ENCODE results near the gene KIF13A.

DNA sequence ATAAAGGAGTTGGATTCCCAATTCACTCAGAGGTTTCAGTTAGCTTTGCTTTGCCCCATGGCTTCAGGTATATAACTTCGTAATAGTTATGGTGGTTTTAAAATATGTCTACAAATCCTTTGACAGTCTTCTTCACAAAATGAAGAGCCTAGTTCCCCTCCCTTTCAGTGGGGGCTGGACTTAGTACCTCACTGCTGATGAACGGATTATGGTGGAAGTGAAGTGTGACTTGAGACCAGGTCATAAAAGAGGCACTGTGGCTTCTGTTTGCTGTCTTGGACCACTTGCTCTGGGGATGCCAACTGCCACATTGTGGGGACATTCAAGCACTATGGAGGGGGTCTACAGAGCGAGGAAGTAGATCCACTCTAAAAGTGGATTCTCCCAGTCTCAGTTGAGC lies 233.2 kb downstream of the KIF13A start:
- TF ChIP-seq POLR2AphosphoS5 (IDR thresholded peaks at IDR 0.05; ENCODE audit: borderline replicate concordance, low read depth, low read length) (no peak), EZH2 (IDR thresholded peaks at IDR 0.05) (no peak), FOXP2 (optimal IDR thresholded peaks at IDR 0.05; ENCODE audit: control extremely low read depth, extremely low read length, insufficient read depth) (no peak)

Data from SK-N-MC (cell line).